SU-DHL-6 (cell line): Measurements from ENCODE around the gene TCEAL5.
"Not testable (repeated sequence)": the region's sequence is repeated elsewhere in the genome, so short reads cannot be mapped to it uniquely, and the experiment has no call there.

ENCODE experiments used
- EZH2phosphoT487 ChIP-seq: fragments of 200-600 bp; sonication (generic), shearing (Covaris generic); conservative IDR thresholded peaks from 2 replicates; pipeline ENCODE4 v1.6.1; 2018; ENCODE audit warnings: mild to moderate bottlenecking, antibody characterized with exemption, low read length, moderate library complexity, mixed read lengths
- TF ChIP-seq, protein P1 (sequence below): fragments of 200-600 bp; sonication (generic); IDR thresholded peaks from one replicate; pipeline ENCODE4 v1.5.1; 2017; ENCODE audit warnings: antibody characterized with exemption, mild to moderate bottlenecking, low read length, moderate library complexity; ENCODE audit not compliant: insufficient read depth, poor library complexity, severe bottlenecking

DNA sequence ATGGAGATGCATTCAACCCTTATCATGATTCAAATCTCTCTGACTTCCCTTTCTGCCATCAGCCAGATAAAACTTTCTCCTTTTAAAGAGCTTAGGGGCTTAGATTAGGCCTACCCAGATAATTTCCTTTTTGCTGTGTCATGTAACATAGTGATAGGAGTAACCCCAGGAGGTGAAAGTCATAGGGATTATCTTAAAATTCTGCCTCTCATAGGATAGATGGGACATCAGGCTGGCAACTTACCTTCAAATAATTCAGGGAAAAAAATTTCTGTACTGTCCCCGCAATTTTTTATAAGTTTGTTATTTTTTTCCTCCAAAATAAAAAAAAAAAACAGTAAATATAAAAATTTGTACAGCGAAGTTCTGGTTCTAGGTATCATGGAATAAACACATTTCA, 40.9 kb downstream of the TCEAL5 start:
- TF ChIP-seq, protein P1, sequence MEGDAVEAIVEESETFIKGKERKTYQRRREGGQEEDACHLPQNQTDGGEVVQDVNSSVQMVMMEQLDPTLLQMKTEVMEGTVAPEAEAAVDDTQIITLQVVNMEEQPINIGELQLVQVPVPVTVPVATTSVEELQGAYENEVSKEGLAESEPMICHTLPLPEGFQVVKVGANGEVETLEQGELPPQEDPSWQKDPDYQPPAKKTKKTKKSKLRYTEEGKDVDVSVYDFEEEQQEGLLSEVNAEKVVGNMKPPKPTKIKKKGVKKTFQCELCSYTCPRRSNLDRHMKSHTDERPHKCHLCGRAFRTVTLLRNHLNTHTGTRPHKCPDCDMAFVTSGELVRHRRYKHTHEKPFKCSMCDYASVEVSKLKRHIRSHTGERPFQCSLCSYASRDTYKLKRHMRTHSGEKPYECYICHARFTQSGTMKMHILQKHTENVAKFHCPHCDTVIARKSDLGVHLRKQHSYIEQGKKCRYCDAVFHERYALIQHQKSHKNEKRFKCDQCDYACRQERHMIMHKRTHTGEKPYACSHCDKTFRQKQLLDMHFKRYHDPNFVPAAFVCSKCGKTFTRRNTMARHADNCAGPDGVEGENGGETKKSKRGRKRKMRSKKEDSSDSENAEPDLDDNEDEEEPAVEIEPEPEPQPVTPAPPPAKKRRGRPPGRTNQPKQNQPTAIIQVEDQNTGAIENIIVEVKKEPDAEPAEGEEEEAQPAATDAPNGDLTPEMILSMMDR, result not testable (repeated sequence)
- TF ChIP-seq EZH2phosphoT487, result not testable (repeated sequence)
